Smooth muscle cell of the coronary artery (primary cell): ENCODE measurements around the gene REL. TPM values are rescaled to one million over a fixed set of nuclear protein-coding genes. Genes with fewer than 3 reads are reported as not detected.

Experiments used
- total RNA-seq: library from RNA; depleted of rRNA; stranded (reverse); fragments of >200 nt; gene quantifications from 2 replicates; pipeline ENCODE4 v1.2.3, GENCODE V29; 2014; ENCODE audit warnings: low replicate concordance

Gene REL
- 2.1 and 2.8 TPM in 2 replicates for total RNA-seq

GRCh38 chr2:60881047-60881932 is at the start of gene REL:
Gene REL, plus strand, starts transcription at chr2:60881574. Its CDS starts 267 bp downstream, at chr2:60881841.

Other genes with a start within 250 kb of the REL start
- 5.3 and 7.7 TPM in 2 replicates for gene PAPOLG, start 125.3 kb upstream of the REL start, total RNA-seq
- gene PEX13, start 136.1 kb downstream of the REL start, total RNA-seq = 10.4 and 26.2 TPM in 2 replicates
- 2.9 and 5.2 TPM in 2 replicates for gene PUS10, start 136.7 kb downstream of the REL start, total RNA-seq
- 8.5 and 15.0 TPM in 2 replicates for gene SANBR, start 184.3 kb downstream of the REL start, total RNA-seq